SK-N-SH treated with all-trans-retinoic acid at 6 μM for 48 hours (cell line): ENCODE data around the gene GRHL1.
"Not testable (repeated sequence)": the region's sequence is repeated elsewhere in the genome, so short reads cannot be mapped to it uniquely, and the experiment has no call there.

Source experiments
- ATAC-seq: fragments of 200-7000 bp; cut with Tn5 transposase; 3 replicates; pipeline ENCODE4 v1.9.1; 2020; ENCODE audit warnings: mild to moderate bottlenecking, moderate library complexity
- ARNTL ChIP-seq: fragments of 450-650 bp; formaldehyde crosslinking; IDR thresholded peaks from 2 replicates; pipeline ENCODE4 v1.5.0; 2020; ENCODE audit warnings: low read depth, mild to moderate bottlenecking, moderate library complexity, borderline replicate concordance
- BACH2 ChIP-seq: fragments of 250-450 bp; sonication (Bioruptor Pico); IDR thresholded peaks from 2 replicates; pipeline ENCODE4 v1.9.0; 2021; ENCODE audit warnings: mild to moderate bottlenecking, borderline replicate concordance
- CSDC2 ChIP-seq: fragments of 250-450 bp; sonication (Bioruptor Pico); IDR thresholded peaks from 2 replicates; pipeline ENCODE4 v1.5.0; 2020; ENCODE audit warnings: mild to moderate bottlenecking, moderate library complexity
- ESRRG ChIP-seq: fragments of 250-450 bp; sonication (Bioruptor Pico); IDR thresholded peaks from 2 replicates; pipeline ENCODE4 v1.6.1; 2021; ENCODE audit warnings: mild to moderate bottlenecking
- GLIS3 ChIP-seq: fragments of 250-450 bp; sonication (Bioruptor Pico); IDR thresholded peaks from 2 replicates; pipeline ENCODE4 v1.5.0; 2020; ENCODE audit warnings: mild to moderate bottlenecking, moderate library complexity
- OSR1 ChIP-seq: fragments of 250-450 bp; sonication (Bioruptor Pico); IDR thresholded peaks from 2 replicates; pipeline ENCODE4 v1.8.0; 2022; ENCODE audit warnings: moderate library complexity, mild to moderate bottlenecking, inconsistent platforms
- PPARA ChIP-seq: fragments of 250-450 bp; sonication (Bioruptor Pico); IDR thresholded peaks from 2 replicates; pipeline ENCODE4 v1.5.0; 2020; ENCODE audit warnings: mild to moderate bottlenecking, borderline replicate concordance
- RARB ChIP-seq: fragments of 250-450 bp; sonication (Bioruptor Pico); IDR thresholded peaks from 2 replicates; pipeline ENCODE4 v1.8.0; 2021; ENCODE audit warnings: mild to moderate bottlenecking, moderate library complexity
- SNAI2 ChIP-seq: fragments of 250-450 bp; sonication (Bioruptor Pico); IDR thresholded peaks from 2 replicates; pipeline ENCODE4 v1.5.0; 2020; ENCODE audit warnings: mild to moderate bottlenecking, moderate library complexity
- TCF4 ChIP-seq: fragments of 250-450 bp; sonication (Bioruptor Pico); IDR thresholded peaks from 2 replicates; pipeline ENCODE4 v1.8.0; 2021; ENCODE audit warnings: mild to moderate bottlenecking, moderate library complexity, borderline replicate concordance
- TOX ChIP-seq: fragments of 250-450 bp; sonication (Bioruptor Pico); IDR thresholded peaks from 2 replicates; pipeline ENCODE4 v1.8.0; 2021; ENCODE audit warnings: mild to moderate bottlenecking, moderate library complexity, borderline replicate concordance
- ZC3H10 ChIP-seq: fragments of 250-450 bp; sonication (Bioruptor Pico); IDR thresholded peaks from 2 replicates; pipeline ENCODE4 v1.5.1; 2021; ENCODE audit warnings: mild to moderate bottlenecking, moderate library complexity
- ZFP3 ChIP-seq: fragments of 250-450 bp; sonication (Bioruptor Pico); IDR thresholded peaks from 2 replicates; pipeline ENCODE4 v1.5.0; 2020; ENCODE audit warnings: mild to moderate bottlenecking, moderate library complexity
- ZNF565 ChIP-seq: fragments of 450-650 bp; formaldehyde crosslinking; conservative IDR thresholded peaks from 2 replicates; pipeline ENCODE4 v1.5.0; 2020; ENCODE audit warnings: low read depth, mild to moderate bottlenecking, moderate library complexity
- ZNF70 ChIP-seq: fragments of 450-650 bp; formaldehyde crosslinking; IDR thresholded peaks from 2 replicates; pipeline ENCODE4 v1.5.0; 2020; ENCODE audit warnings: mild to moderate bottlenecking, moderate library complexity
- ZNF8 ChIP-seq: fragments of 450-650 bp; formaldehyde crosslinking; IDR thresholded peaks from 2 replicates; pipeline ENCODE4 v1.5.0; 2020; ENCODE audit warnings: mild to moderate bottlenecking, moderate library complexity
- TF ChIP-seq, protein P1 (sequence below): fragments of 250-450 bp; sonication (Bioruptor Pico); IDR thresholded peaks from 2 replicates; pipeline ENCODE4 v1.8.0; 2021; ENCODE audit warnings: low read depth, mild to moderate bottlenecking, moderate library complexity, borderline replicate concordance
- TF ChIP-seq, protein P2 (sequence below): fragments of 250-450 bp; sonication (Bioruptor Pico); IDR thresholded peaks from 2 replicates; pipeline ENCODE4 v1.5.1; 2021; ENCODE audit warnings: mild to moderate bottlenecking, moderate library complexity

Gene GRHL1

DNA sequence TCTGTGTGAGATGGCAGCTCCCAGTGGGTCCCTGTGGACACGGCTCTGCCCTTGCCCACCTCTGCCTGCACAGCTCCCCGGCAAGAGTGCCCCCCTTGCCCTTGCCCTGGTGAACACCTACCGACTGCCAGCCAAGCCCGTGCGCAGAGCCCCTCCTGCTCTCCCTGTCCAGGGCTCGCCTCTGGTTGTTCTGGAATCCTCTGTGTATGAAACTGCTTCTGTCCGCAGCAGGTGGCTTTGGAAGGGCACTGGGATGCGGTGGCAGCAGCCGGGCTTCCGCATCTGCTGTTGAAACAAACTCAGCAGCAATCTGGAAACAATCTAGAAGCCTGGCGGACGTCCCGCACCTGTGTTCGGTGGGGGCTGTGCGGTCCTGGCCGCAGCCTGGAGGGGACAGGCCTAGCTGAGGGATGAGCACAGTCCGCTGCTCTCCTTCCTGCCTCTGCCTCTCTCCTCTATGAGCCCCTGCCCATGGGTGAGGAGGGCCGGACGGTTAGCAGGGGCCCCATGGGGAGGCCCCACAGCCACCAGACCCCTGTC lies 57.8 kb downstream of the GRHL1 start (continued):
- TF ChIP-seq ZC3H10 (CRISPR knock-in tag) (no peak), PPARA (CRISPR knock-in tag) (no peak), ZNF8 (CRISPR knock-in tag) (no peak), GLIS3 (no peak), OSR1 (CRISPR knock-in tag) (no peak)

DNA sequence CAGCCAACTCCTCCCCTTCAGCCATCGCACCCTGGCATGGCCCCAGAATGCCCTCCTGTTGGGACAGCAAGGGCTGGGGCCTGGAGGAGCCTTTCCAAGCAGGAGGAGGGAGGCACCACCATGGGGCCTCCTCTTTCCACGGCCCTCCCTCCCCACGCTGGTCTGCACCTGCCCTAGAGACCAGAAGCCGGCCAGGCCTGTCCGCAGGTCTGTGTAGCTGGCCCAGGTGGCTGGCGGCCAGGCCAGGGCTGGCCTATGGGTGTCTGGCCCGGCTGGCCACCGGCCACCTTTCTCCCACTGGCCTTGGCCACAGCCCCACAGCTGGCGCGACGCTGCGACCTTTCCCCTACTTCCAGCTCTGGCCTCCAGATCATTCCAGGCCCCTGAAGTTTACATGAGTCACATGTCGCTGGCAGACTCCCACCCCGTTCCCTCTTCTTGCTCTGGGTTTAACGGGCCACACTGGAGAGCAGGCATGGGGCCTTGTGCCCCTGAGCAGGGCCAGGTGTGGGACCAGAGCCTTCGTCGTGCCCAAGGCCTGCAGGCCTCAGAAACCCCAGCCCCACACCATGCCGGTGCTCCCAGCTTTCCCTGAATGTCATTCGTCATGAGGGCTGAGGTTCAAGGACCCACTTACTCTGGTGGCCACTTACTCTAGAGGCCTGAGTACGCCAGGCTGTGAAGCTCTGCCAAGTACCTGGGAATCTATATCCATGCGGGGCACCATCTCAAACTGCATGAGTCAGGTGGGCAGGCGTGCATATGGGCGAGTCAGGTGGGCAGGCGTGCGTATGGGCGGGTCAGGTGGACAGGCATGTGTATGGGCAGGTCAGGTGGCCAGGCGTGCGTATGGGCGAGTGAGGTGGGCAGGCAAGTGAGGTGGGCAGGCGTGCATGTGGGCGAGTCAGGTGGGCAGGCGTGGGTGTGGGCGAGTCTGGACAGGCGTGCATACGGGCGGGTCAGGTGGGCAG lies 58.6 kb downstream of the GRHL1 start:
- peak; percentile 50 for ATAC-seq
- TF ChIP-seq SNAI2 (CRISPR knock-in tag) (no peak), ZFP3 (CRISPR knock-in tag) (no peak), ZNF8 (CRISPR knock-in tag) (no peak), ARNTL (CRISPR knock-in tag) (no peak), CSDC2 (CRISPR knock-in tag) (no peak), PPARA (CRISPR knock-in tag) (peak; percentile 96), TCF4 (no peak), BACH2 (no peak)

DNA sequence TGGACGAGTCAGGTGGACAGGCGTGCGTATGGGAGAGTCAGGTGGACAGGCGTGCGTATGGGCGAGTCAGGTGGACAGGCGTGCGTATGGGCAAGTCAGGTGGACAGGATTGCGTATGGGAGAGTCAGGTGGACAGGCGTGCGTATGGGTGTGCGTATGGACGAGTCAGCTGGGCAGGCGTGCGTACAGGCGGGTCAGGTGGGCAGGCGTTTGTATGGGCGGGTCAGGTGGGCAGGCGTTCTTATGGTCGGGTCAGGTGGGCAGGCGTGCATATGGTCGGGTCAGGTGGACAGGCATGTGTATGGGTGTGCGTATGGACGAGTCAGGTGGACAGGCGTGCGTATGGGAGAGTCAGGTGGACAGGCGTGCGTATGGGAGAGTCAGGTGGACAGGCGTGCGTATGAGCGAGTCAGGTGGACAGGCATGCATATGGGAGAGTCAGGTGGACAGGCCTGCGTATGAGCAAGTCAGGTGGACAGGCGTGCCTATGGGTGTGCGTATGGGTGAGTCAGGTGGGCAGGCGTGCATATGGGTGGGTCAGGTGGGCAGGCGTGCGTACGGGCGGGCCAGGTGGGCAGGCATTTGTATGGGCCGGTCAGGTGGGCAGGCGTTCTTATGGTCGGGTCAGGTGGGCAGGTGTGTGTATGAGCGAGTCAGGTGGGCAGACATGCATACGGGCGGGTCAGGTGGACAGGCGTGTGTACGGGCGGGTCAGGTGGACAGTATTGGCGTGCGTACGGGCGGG lies 59.5 kb downstream of the GRHL1 start:
- not testable (repeated sequence) for ATAC-seq

DNA sequence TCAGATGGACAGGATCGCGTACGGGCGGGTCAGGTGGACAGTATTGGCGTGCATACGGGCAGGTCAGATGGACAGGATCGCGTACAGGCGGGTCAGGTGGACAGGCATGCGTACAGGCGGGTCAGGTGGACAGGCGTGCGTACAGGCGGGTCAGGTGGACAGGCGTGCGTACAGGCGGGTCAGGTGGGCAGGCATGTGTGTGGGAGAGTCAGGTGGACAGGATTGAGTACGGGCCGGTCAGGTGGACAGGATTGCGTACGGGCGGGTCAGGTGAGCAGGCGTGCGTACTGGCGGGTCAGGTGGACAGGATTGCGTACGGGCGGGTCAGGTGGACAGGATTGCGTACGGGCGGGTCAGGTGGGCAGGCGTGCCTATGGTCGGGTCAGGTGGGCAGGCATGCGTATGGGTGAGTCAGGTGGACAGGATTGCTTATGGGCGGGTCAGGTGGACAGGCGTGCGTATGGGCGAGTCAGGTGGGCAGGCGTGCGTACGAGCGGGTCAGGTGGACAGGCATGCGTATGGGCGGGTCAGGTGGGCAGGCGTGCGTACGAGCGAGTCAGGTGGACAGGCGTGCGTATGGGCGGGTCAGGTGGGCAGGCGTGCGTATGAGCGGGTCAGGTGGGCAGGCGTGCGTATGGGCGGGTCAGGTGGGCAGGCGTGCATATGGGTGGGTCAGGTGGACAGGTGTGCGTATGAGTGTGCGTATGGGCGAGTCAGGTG lies 60.3 kb downstream of the GRHL1 start:
- ATAC-seq: not testable (repeated sequence)

DNA sequence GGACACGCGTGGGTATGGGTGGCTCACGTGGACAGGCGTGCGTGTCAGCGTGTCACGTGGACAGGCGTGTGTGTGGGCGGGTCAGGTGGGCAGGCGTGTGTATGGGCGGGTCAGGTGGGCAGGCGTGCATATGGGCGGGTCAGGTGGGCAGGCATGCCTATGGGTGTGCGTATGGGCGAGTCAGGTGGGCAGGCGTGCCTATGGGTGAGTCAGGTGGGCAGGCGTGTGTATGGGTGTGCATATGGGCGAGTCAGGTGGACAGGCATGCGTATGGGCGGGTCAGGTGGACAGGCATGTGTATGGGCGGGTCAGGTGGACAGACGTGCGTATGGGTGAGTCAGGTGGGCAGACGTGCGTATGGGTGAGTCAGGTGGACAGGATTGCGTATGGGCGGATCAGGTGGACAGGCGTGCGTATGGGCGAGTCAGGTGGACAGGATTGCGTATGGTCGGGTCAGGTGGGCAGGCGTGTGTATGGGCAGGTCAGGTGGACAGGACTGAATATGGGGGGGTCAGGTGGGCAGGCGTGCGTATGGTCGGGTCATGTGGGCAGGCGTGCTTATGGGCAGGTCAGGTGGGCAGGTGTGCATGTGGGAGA lies 61.0 kb downstream of the GRHL1 start:
- ATAC-seq: not testable (repeated sequence)

DNA sequence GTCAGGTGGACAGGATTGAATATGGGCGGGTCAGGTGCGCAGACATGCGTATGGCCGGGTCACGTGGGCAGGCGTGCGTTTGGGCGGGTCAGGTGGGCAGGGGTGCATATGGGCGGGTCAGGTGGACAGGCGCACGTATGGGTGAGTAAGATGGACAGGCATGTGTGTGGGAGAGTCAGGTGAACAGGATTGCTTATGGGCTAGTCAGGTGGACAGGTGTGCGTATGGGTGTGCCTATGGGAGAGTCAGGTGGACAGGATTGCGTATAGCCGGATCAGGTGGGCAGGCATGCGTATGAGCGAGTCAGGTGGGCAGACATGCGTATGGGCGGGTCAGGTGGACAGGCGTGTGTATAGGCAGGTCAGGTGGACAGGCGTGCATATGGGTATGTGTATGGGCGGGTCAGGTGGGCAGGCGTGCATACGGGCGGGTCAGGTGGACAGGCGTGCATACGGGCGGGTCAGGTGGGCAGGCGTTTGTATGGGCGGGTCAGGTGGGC lies 61.5 kb downstream of the GRHL1 start:
- no peak for ATAC-seq
- no peak for TF ChIP-seq BACH2
- TF ChIP-seq, protein P1, sequence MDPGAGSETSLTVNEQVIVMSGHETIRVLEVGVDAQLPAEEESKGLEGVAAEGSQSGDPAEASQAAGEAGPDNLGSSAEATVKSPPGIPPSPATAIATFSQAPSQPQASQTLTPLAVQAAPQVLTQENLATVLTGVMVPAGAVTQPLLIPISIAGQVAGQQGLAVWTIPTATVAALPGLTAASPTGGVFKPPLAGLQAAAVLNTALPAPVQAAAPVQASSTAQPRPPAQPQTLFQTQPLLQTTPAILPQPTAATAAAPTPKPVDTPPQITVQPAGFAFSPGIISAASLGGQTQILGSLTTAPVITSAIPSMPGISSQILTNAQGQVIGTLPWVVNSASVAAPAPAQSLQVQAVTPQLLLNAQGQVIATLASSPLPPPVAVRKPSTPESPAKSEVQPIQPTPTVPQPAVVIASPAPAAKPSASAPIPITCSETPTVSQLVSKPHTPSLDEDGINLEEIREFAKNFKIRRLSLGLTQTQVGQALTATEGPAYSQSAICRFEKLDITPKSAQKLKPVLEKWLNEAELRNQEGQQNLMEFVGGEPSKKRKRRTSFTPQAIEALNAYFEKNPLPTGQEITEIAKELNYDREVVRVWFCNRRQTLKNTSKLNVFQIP: no peak
- no peak for TF ChIP-seq TOX
- TF ChIP-seq ESRRG (CRISPR knock-in tag): no peak
- TF ChIP-seq, all 23 proteins: peak for 0

DNA sequence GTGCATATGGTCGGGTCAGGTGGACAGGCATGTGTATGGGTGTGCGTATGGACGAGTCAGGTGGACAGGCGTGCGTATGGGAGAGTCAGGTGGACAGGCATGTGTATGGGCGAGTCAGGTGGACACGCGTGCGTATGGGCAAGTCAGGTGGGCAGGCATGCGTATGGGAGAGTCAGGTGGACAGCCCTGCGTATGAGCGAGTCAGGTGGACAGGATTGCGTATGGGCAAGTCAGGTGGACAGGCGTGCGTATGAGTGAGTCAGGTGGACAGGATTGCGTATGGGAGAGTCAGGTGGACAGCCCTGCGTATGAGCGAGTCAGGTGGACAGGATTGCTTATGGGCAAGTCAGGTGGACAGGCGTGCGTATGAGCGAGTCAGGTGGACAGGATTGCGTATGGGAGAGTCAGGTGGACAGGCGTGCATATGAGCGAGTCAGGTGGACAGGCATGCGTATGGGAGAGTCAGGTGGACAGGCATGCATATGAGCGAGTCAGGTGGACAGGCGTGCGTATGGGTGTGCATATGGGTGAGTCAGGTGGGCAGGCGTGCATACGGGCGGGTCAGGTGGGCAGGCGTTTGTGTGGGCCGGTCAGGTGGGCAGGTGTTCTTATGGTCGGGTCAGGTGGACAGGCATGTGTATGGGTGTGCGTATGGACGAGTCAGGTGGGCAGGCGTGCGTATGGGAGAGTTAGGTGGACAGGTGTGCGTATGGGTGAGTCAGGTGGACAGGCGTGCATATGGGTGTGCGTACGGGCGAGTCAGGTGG lies 62.3 kb downstream of the GRHL1 start:
- ATAC-seq: not testable (repeated sequence)

DNA sequence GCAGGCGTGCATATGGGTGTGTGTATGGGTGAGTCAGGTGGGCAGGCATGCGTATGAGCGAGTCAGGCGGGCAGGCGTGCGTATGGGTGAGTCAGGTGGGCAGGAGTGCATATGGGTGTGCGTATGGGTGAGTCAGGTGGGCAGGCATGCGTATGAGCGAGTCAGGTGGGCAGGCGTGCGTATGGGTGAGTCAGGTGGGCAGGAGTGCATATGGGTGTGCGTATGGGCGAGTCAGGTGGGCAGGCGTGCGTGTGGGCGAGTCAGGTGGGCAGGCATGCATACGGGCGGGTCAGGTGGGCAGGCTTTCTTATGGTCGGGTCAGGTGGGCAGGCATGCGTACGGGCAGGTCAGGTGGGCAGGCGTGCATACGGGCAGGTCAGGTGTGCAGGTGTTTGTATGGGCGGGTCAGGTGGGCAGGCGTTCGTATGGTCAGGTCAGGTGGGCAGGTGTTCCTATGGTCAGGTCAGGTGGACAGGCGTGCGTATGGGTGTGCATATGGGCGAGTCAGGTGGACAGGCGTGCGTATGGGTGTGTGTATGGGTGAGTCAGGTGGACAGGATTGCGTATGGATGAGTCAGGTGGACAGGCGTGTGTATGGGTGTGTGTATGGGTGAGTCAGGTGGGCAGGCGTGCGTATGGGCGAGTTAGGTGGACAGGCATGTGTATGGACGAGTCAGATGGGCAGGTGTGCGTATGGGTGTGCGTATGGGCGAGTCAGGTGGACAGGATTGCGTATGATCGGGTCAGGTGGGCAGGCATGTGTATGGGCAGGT lies 63.1 kb downstream of the GRHL1 start:
- no peak for ATAC-seq
- TF ChIP-seq CSDC2 (CRISPR knock-in tag): no peak
- TF ChIP-seq ZNF70 (CRISPR knock-in tag): no peak
- TF ChIP-seq ZFP3 (CRISPR knock-in tag): no peak
- no peak for TF ChIP-seq TCF4
- no peak for TF ChIP-seq RARB
- TF ChIP-seq, protein P2, sequence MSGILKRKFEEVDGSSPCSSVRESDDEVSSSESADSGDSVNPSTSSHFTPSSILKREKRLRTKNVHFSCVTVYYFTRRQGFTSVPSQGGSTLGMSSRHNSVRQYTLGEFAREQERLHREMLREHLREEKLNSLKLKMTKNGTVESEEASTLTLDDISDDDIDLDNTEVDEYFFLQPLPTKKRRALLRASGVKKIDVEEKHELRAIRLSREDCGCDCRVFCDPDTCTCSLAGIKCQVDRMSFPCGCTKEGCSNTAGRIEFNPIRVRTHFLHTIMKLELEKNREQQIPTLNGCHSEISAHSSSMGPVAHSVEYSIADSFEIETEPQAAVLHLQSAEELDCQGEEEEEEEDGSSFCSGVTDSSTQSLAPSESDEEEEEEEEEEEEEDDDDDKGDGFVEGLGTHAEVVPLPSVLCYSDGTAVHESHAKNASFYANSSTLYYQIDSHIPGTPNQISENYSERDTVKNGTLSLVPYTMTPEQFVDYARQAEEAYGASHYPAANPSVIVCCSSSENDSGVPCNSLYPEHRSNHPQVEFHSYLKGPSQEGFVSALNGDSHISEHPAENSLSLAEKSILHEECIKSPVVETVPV (CRISPR knock-in tag): no peak
- no peak for TF ChIP-seq TOX
- no peak for TF ChIP-seq PPARA (CRISPR knock-in tag)
- no peak for TF ChIP-seq ZNF565 (CRISPR knock-in tag)
- no peak for TF ChIP-seq OSR1 (CRISPR knock-in tag)

DNA sequence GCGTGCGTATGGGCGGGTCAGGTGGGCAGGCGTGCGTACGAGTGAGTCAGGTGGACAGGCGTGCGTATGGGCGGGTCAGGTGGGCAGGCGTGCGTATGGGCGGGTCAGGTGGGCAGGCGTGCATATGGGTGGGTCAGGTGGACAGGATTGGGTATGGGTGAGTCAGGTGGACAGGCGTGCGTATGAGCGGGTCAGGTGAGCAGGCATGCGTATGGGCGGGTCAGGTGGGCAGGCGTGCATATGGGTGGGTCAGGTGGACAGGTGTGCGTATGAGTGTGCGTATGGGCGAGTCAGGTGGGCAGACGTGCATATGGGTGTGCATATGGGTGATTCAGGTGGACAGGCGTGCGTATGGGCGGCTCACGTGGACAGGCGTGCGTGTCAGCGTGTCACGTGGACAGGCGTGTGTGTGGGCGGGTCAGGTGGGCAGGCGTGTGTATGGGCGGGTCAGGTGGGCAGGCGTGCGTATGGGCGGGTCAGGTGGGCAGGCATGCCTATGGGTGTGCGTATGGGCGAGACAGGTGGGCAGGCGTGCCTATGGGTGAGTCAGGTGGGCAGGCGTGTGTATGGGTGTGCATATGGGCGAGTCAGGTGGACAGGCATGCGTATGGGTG lies 64.0 kb downstream of the GRHL1 start:
- not testable (repeated sequence) for ATAC-seq
